Transverse colon (tissue), 4 donors: Measurements from ENCODE around the gene RSPRY1. TPM values are rescaled to one million over a fixed set of nuclear protein-coding genes. Genes with fewer than 3 reads are reported as not detected.

Experiments
- DNase-seq: peaks from one replicate; pipeline ENCODE4 v3.0.0-alpha.2; 2019
- H3K27ac ChIP-seq, 4 donors: fragments of 200-600 bp; sonication (generic); 2 replicates each; pipeline ENCODE4 v1.5.1; 2016 to 2018; ENCODE audit warnings: inconsistent platforms in 4 of 4
- H3K27me3 ChIP-seq: fragments of 200-600 bp; sonication (generic); 2 replicates; pipeline ENCODE4 v1.5.1; 2017; ENCODE audit warnings: inconsistent platforms
- H3K36me3 ChIP-seq, 4 donors: fragments of 200-600 bp; sonication (generic); 2 replicates each; pipeline ENCODE4 v1.5.1; 2017 to 2019; ENCODE audit warnings: inconsistent platforms in 4 of 4
- H3K4me1 ChIP-seq, 4 donors: fragments of 200-600 bp; sonication (generic); 2 replicates each; pipeline ENCODE4 v1.5.1; 2017 to 2020; ENCODE audit warnings: inconsistent platforms in 4 of 4
- H3K4me3 ChIP-seq, 4 donors: fragments of 200-600 bp; sonication (generic); 1 replicate in 1 of 4; 2 replicates in 3 of 4; pipeline versions ENCODE4 v1.5.1 to v1.6.1; 2017 to 2019; ENCODE audit warnings: inconsistent platforms in 4 of 4
- H3K9me3 ChIP-seq, 2 donors: fragments of 200-600 bp; sonication (generic); 2 replicates each; pipeline ENCODE4 v1.5.1; 2017 to 2019; ENCODE audit warnings: inconsistent platforms in 2 of 2
- CTCF ChIP-seq, 5 experiments: fragments of 200-600 bp in 3 of 5; fragments of 450-650 bp in 2 of 5; sonication (generic) in 3 of 5; IDR thresholded peaks; 1 replicate in 2 of 5; 2 replicates in 3 of 5; pipeline ENCODE4 v1.5.1; 2016 to 2017; ENCODE audit warnings: antibody characterized with exemption in 5 of 5, inconsistent platforms in 3 of 5, mild to moderate bottlenecking in 2 of 5, moderate library complexity in 1 of 5
- EP300 ChIP-seq: sonication (generic); formaldehyde crosslinking; IDR thresholded peaks from one replicate; pipeline ENCODE4 v1.6.1; 2017; ENCODE audit warnings: antibody characterized with exemption, low read depth
- POLR2A ChIP-seq: fragments of 450-650 bp; IDR thresholded peaks from one replicate; pipeline ENCODE4 v1.6.1; 2016; ENCODE audit warnings: antibody characterized with exemption, mild to moderate bottlenecking, moderate library complexity
- POLR2AphosphoS5 ChIP-seq, 3 donors: sonication (generic); formaldehyde crosslinking; IDR thresholded peaks; one replicate each; pipeline ENCODE4 v1.6.1; 2016; ENCODE audit warnings: antibody characterized with exemption in 3 of 3
- WGBS, 2 donors: methylation state at CpG; one replicate each; pipeline ENCODE4 v1.1.5; 2018; ENCODE audit warnings: low coverage in 1 of 2; 5-methylcytosine and 5-hydroxymethylcytosine counted together
- in situ Hi-C, 4 donors: fragments of 200-750 bp; cut with MboI; loops; one replicate each; pipeline versions ENCODE4 v1.15.0 to v1.15.1; 2017; ENCODE audit warnings: low sequenced_read_pairs in 3 of 4, low pct_ligation_motif_present in 1 of 4, low pct_unique_long_range_greater_than_20kb in 1 of 4
- intact Hi-C: fragments of 100-400 bp; cut with DNase I; formaldehyde crosslinking; loops from one replicate; pipeline ENCODE4 v1.15.1; 2023; ENCODE audit warnings: low total_unique reads
- total RNA-seq, 4 donors: library from RNA; depleted of rRNA; stranded (reverse); fragments of >200 nt; gene quantifications; one replicate each; pipeline ENCODE4 v1.1.0, GENCODE V29; 2016

The RSPRY1 gene
- total RNA-seq, 4 donors from 2014 or later: 17.1 to 58.4 (median 44.5) TPM

GRCh38 chr16:57166451-57166850 is 19.7 kb upstream of the RSPRY1 start:
- Histone ChIP-seq H3K36me3 (peaks cover 0 to 53% (median 20%) of the 10 kb centered on the region in 4 donors), H3K27me3 (no peaks in the 10 kb centered on the region)

DNA sequence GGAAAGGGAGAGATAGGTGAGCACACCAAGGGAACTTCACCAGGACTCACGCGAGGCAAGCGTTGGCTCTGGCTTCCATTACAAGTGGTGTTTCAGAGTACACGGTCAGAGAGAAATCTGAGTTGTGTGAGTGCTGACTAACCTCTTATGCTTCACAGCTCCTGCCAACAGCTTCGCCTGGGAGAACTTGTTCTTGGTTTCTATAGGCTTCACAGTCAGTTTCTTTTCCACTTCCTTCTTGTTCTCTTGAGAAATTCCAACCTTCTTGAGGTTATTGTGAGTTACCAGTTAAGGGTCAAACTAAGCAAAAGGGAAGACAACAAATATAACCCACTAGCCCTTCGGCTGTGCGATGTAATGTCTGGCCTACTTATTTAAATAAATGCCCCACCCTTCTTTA is 19.2 kb upstream of the RSPRY1 start:
- no peak for TF ChIP-seq POLR2A
- TF ChIP-seq EP300: no peak
- TF ChIP-seq POLR2AphosphoS5 (IDR thresholded peaks at IDR 0.05): peak in 1 of 3 donors; percentile 11
- TF ChIP-seq CTCF (IDR thresholded peaks at IDR 0.05): no peak
- Histone ChIP-seq H3K27me3 (no peaks in the 10 kb centered on the region), H3K4me3 (no peak overlapping the region), H3K27ac (peak overlapping the region in 1 of 4 donors; percentile 14), H3K4me1 (peaks cover 0 to 10% (median 0%) of the 10 kb centered on the region in 4 donors), H3K36me3 (peaks cover 0 to 52% (median 23%) of the 10 kb centered on the region in 4 donors), H3K9me3 (no peaks in the 10 kb centered on the region)
- WGBS, 2 donors: 69 to 80% methylated on average over 6 to 7 of the region's 7 CpGs
- intact Hi-C loops: no loop called here
- no peak for DNase-seq
- in situ Hi-C loops: loop anchor here (10.0 to 25.0 kb wide), 4 partner anchors 82 to 305 kb away; partner anchors contain the start of genes CETP (in 3 of the 4) and SLC12A3 (in 1 of the 4)

More at GRCh38 chr16:57166451-57166850, 19.7 kb upstream of the RSPRY1 start:
- TF ChIP-seq POLR2A: no peak
- no peak for TF ChIP-seq EP300
- TF ChIP-seq CTCF (IDR thresholded peaks at IDR 0.05): no peak
- no peak for TF ChIP-seq POLR2AphosphoS5 (IDR thresholded peaks at IDR 0.05)
- peaks cover 0 to 10% (median 0%) of the 10 kb centered on the region in 4 donors for H3K4me1 ChIP-seq
- intact Hi-C loops: no loop called here
- in situ Hi-C loops: loop anchor here (10.0 to 25.0 kb wide), 4 partner anchors 82 to 304 kb away; partner anchors contain the start of genes CETP (in 3 of the 4) and SLC12A3 (in 1 of the 4)
- no peak overlapping the region for H3K4me3 ChIP-seq
- DNase-seq: no peak
- no peaks in the 10 kb centered on the region for H3K9me3 ChIP-seq
- H3K27ac ChIP-seq: peak overlapping the region in 1 of 4 donors; percentile 9

GRCh38 chr16:57167538-57167937 is 18.6 kb upstream of the RSPRY1 start:
- Histone ChIP-seq H3K4me3 (no peak overlapping the region), H3K4me1 (peaks cover 0 to 10% (median 0%) of the 10 kb centered on the region in 4 donors), H3K27me3 (no peaks in the 10 kb centered on the region), H3K27ac (peak overlapping the region in 1 of 4 donors; percentile 14), H3K9me3 (no peaks in the 10 kb centered on the region), H3K36me3 (peaks cover 0 to 53% (median 25%) of the 10 kb centered on the region in 4 donors)
- in situ Hi-C loops: loop anchor here (10.0 to 25.0 kb wide), 4 partner anchors 83 to 305 kb away; partner anchors contain the start of genes CETP (in 3 of the 4) and SLC12A3 (in 1 of the 4)
- 77 to 89% methylated on average over 2 to 3 of the region's 3 CpGs for WGBS, 2 donors
- no peak for DNase-seq
- intact Hi-C loops: no loop called here
- TF ChIP-seq POLR2A: no peak
- TF ChIP-seq CTCF (IDR thresholded peaks at IDR 0.05): no peak
- TF ChIP-seq EP300: no peak
- no peak for TF ChIP-seq POLR2AphosphoS5 (IDR thresholded peaks at IDR 0.05)

- intact Hi-C loops (loop anchor here (2.0 kb wide), 1 partner anchor 83 kb away; no protein-coding TSS in a partner anchor), in situ Hi-C loops (loop anchor here (10.0 to 25.0 kb wide), 4 partner anchors 83 to 306 kb away; partner anchors contain the start of genes CETP (in 3 of the 4) and SLC12A3 (in 1 of the 4))
- peak; percentile 42 to 62 (median 54) for TF ChIP-seq CTCF (IDR thresholded peaks at IDR 0.05)
- no peak for TF ChIP-seq POLR2A
- TF ChIP-seq EP300: no peak
- no peak for TF ChIP-seq POLR2AphosphoS5 (IDR thresholded peaks at IDR 0.05)
- no peaks in the 10 kb centered on the region for H3K27me3 ChIP-seq
- peak overlapping the region in 1 of 4 donors; percentile 14 for H3K27ac ChIP-seq
- H3K4me1 ChIP-seq: peaks cover 0 to 10% (median 0%) of the 10 kb centered on the region in 4 donors
- peaks cover 0 to 51% (median 25%) of the 10 kb centered on the region in 4 donors for H3K36me3 ChIP-seq
- H3K4me3 ChIP-seq: no peak overlapping the region
- DNase-seq: no peak
- WGBS, 2 donors: 15 to 18% methylated on average over 4 of the region's 4 CpGs
- no peaks in the 10 kb centered on the region for H3K9me3 ChIP-seq
These were observed 18.2 kb upstream of the RSPRY1 start for GRCh38 chr16:57167953-57168352.
